Small intestine (tissue), 7 donors: ENCODE measurements around the gene NUTM1. TPM values are rescaled to one million over a fixed set of nuclear protein-coding genes. Genes with fewer than 3 reads are reported as not detected.
A peak's percentile ranks its signal among the peaks of the same experiment; 100 is the strongest.

Source experiments
- DNase-seq, 2 donors: peaks; one replicate each; pipeline versions ENCODE4 v3.0.0 to v3.0.0-alpha.2; 2013
- FAIRE-seq: peaks from 2 replicates; lab custom pipeline; 2012; peaks lifted over from hg19 to GRCh38; lab: Jason Lieb, UNC
- H3K27ac ChIP-seq, 3 donors: one replicate each; pipeline ENCODE4 v1.5.1; 2013; ENCODE audit warnings: low read length in 2 of 3, mild to moderate bottlenecking in 2 of 3, control low read depth in 1 of 3, inconsistent platforms in 1 of 3, low read depth in 1 of 3, moderate library complexity in 1 of 3
- H3K27me3 ChIP-seq, 3 donors: one replicate each; pipeline ENCODE4 v1.6.1; 2013; ENCODE audit warnings: low read length in 3 of 3, inconsistent platforms in 1 of 3; ENCODE audit not compliant: control insufficient read depth in 3 of 3, insufficient read depth in 3 of 3
- H3K36me3 ChIP-seq, 3 donors: one replicate each; pipeline ENCODE4 v1.6.1; 2013; ENCODE audit warnings: low read length in 3 of 3, inconsistent platforms in 1 of 3, low read depth in 1 of 3, mild to moderate bottlenecking in 1 of 3, moderate library complexity in 1 of 3; ENCODE audit not compliant: control insufficient read depth in 3 of 3, insufficient read depth in 2 of 3
- H3K4me1 ChIP-seq, 3 donors: one replicate each; pipeline ENCODE4 v1.6.1; 2013; ENCODE audit warnings: low read length in 2 of 3, inconsistent platforms in 1 of 3, low read depth in 1 of 3, mild to moderate bottlenecking in 1 of 3, moderate library complexity in 1 of 3; ENCODE audit not compliant: control insufficient read depth in 3 of 3, insufficient read depth in 2 of 3
- H3K4me3 ChIP-seq, 3 donors: one replicate each; pipeline ENCODE4 v1.5.1; 2013; ENCODE audit warnings: low read length in 3 of 3, control low read depth in 1 of 3, inconsistent platforms in 1 of 3, low read depth in 1 of 3, mild to moderate bottlenecking in 1 of 3, moderate library complexity in 1 of 3
- H3K9me3 ChIP-seq, 2 donors: one replicate each; pipeline ENCODE4 v1.6.1; 2013; ENCODE audit warnings: low read depth in 1 of 2, low read length in 1 of 2; ENCODE audit not compliant: control insufficient read depth in 2 of 2, insufficient read depth in 1 of 2
- WGBS, 3 donors: extraction: QIAGEN DNeasy Blood & Tissue Kit; methylation state at CpG; one replicate each; pipeline ENCODE4 v1.1.7; 2013; 5-methylcytosine and 5-hydroxymethylcytosine counted together
- polyA plus RNA-seq, 4 donors: library from polyadenylated mRNA; stranded (reverse) in 3 of 4; unstranded in 1 of 4; fragments of 200-250 nt in 3 of 4; fragments of 120-200 nt in 1 of 4; gene quantifications; one replicate each; pipeline versions ENCODE4 v1.2.1 to v1.2.3, GENCODE V29; 2013
- donor health status: healthy with polysubstance abuse.
- donor health status: control.
- donor health status: control.
- donor health status: Bipolar disorder and iron deficiency.
- donor health status: healthy.

The NUTM1 gene
- polyA plus RNA-seq, 4 donors, result 0.01 to 0.18 TPM; not detected in 2

DNA sequence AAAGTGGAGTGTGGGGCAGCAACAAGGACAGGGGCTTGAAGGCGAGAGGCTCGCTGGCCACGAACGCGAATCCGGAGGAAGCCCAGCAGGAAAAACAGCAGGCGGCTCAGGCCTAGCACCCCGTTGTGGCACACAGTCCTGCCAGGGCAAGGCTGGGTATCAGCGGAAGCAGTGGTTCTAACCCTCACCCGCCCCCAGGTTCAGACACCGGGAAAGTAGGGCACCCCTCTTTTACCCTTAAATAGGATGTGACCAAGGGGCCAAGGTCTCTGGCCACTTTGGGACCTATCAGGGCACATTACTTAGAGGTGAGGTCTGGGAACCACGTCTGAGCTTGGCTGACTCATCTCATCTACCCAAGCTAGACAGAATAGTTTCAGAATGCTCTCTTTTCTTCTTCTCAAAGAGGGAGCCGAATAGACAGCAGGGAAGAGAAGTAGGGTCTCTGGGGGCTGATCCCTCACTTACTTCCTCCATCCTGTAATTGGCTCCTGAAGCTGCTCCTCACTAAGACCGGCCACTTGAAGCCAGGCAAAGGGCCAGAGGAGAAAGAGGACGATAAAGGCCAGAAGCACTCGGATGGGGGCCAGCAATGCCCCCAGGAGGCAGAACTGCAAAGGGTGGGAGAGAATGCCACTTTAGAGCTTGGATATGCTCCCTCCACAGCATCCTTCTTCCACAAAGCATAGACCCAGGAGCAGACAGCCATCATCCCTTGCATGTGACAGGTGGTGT lies 22.1 kb downstream of the NUTM1 start:
- Histone ChIP-seq H3K36me3 (peaks cover 0 to 32% (median 2%) of the 10 kb centered on the region in 3 donors), H3K9me3 (no peaks in the 10 kb centered on the region), H3K27me3 (no peaks in the 10 kb centered on the region), H3K4me3 (peak overlapping the region in 2 of 3 donors; percentile 90 to 91), H3K27ac (peak overlapping the region; percentile 41 to 83 (median 46)), H3K4me1 (peaks cover 0 to 29% (median 3%) of the 10 kb centered on the region in 3 donors)
- DNase-seq, result no peak
- 77 to 85% (median 79%) methylated on average over 16 of the region's 16 CpGs for WGBS, 3 donors
- FAIRE-seq, result no peak

DNA sequence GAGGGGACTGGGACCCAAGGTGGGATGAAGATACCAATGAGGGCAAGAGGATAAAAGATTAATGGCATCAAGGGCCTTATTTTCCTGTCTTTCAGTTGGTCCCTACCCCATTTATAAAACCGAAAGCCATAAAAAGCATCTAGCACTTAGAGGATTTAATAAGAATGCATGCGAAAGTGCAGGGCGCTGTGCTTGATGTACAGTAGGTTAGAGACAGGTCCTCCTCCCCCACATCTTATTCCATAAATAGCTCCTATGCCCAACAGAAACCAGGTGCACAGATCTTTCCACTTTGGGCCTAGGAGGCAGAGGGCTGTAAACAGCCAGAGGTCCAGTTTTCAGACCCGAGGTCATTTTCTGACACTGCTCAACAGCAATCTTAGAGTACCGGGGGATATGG lies 22.7 kb downstream of the NUTM1 start:
- WGBS, 3 donors, result 10 to 25% (median 15%) methylated on average over 5 of the region's 5 CpGs
- FAIRE-seq (no peak), DNase-seq (no peak)
- Histone ChIP-seq H3K9me3 (no peaks in the 10 kb centered on the region), H3K27me3 (no peaks in the 10 kb centered on the region), H3K36me3 (peaks cover 0 to 28% (median 2%) of the 10 kb centered on the region in 3 donors), H3K4me3 (peak overlapping the region in 2 of 3 donors; percentile 90 to 91), H3K4me1 (peaks cover 0 to 29% (median 3%) of the 10 kb centered on the region in 3 donors), H3K27ac (peak overlapping the region; percentile 46 to 83 (median 75))

DNA sequence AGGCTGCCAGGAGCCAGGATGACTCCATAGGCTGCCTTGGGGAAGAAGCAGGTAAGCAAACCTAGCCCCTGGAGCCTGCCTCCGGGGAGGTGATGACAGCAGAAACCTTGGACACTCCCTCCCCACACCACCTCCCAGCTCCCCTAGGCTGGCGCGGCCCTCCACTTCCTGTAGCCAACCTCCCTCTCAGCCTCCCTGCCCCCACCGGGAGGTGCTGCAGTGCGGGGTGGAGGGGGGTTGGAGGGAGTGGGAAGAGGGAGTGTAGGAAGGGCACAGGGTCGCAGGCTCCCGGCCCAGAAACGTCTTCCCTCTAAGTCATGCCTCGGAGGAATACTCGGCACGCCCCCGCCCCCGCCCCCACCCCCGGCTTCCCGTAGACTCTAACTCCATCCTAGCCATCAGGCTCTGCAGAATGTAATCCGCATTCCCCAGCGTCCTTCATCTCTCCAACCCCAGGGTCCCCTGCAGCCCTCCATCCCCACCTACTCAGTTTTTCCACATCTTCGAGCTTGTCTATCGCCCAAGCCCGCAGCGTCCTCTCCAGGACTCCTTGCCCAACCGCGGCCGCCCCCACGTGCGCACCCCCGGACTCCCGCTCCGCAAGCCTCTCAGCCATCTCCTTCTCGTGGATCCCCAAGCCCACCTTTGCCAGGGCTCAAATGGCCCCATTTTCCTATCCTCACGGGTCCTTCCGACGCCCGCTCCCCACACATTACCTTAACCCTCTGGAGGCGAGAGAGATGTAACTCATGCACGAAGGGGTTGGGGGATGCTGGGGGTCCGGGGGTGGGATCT lies 23.4 kb downstream of the NUTM1 start:
- Histone ChIP-seq H3K4me3 (peak overlapping the region; percentile 74 to 91 (median 90)), H3K27me3 (no peaks in the 10 kb centered on the region), H3K36me3 (peaks cover 0 to 24% (median 0%) of the 10 kb centered on the region in 3 donors), H3K9me3 (no peaks in the 10 kb centered on the region), H3K27ac (peak overlapping the region; percentile 72 to 83 (median 75)), H3K4me1 (peaks cover 0 to 29% (median 3%) of the 10 kb centered on the region in 3 donors)
- DNase-seq, result peak; percentile 86 to 89
- 0 to 1% (median 0%) methylated on average over 30 to 37 of the region's 37 CpGs for WGBS, 3 donors
- FAIRE-seq, result no peak

DNA sequence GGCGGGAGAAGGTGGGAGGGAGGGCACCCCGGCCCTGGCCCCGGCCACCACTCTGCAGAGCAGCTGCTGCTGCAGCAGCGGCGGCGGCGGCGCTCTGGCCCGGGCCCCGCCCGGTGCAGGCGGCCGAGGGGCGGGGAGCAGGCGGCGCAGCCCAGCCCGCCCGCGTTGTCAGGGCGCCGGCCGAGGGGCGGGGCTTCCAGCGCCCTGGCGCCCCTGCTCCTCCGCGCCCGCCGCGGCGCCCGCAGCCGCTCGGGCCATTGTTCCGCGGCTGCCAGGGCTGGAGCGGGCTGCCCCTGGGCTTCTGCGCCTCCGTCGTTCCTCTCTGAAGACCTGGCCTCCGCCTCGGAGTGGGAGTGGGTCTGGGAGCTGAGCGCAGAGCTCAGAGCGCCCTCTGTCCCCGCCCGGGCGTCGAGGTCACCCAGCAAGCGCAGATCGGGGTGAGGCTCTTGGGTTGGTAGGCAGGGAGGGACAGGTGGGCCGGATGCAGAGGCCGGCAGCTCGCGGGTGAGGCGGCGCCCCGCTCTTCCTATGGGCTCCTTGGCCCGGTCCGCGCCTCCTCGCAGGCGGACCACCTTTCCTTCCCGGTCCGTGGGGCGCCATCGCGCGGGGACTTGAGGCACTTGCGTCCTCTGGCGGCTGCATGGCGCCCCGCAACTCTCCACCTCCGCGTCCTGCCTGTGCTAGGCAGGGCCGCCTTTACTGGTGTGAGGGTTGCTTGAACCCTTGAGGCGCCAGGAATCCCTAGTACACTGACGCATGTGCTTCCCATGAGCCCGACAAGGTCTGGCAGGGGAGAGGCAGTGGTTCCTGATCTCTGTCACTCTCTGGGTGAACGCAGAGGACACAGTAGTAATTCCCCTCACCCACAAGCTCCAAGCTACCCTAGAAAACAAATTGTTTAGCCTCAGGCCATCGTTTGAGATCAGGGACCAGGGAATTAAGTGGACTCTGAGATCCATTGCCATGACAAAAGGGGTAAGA lies 24.3 kb downstream of the NUTM1 start, which contains the start of gene LPCAT4:
LPCAT4 (minus strand) TSS at position 96 of the 981 bp plus-strand sequence. CDS start 96 bp downstream, outside the sequence.
- H3K9me3 ChIP-seq, result no peaks in the 10 kb centered on the region
- 0 to 1% (median 0%) methylated on average over 43 to 80 of the region's 80 CpGs for WGBS, 3 donors
- FAIRE-seq (no peak), DNase-seq (peak; percentile 93 to 96)
- peaks cover 0 to 19% (median 0%) of the 10 kb centered on the region in 3 donors for H3K36me3 ChIP-seq
- no peaks in the 10 kb centered on the region for H3K27me3 ChIP-seq
- peak within 1 kb of the TSS; percentile 98 to 100 (median 99) for H3K27ac ChIP-seq
- H3K4me3 ChIP-seq, result peak within 1 kb of the TSS; percentile 74 to 95 (median 90)
- H3K4me1 ChIP-seq, result peaks cover 0 to 25% (median 3%) of the 10 kb centered on the region in 3 donors

DNA sequence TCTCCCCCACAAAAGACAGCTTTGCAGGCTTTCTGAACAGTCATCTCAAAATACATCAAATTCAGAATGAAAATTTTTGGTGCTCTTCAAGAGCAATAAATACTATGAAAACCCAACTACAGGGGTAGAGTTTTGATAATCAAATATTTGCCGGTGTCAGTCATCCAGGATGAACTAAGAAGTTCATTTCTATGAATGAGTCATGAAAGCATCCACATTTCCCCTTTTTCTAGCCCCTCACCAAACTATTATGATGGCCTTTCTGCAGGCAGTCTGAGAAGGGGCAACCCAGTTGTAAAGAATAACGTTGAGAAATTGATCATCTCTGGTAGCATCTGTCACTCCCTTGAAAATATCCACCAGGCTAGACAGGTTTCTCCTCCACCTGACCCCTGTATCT lies 27.0 kb downstream of the NUTM1 start:
- H3K27me3 ChIP-seq, result no peaks in the 10 kb centered on the region
- WGBS, 3 donors, result 38 to 66% (median 63%) methylated on average over 2 of the region's 2 CpGs
- no peak for DNase-seq
- H3K4me1 ChIP-seq, result peaks cover 0 to 11% (median 3%) of the 10 kb centered on the region in 3 donors
- H3K27ac ChIP-seq, result no peak overlapping the region
- H3K9me3 ChIP-seq, result no peaks in the 10 kb centered on the region
- peaks cover 0 to under 1% (median 0%) of the 10 kb centered on the region in 3 donors for H3K36me3 ChIP-seq
- no peak for FAIRE-seq
- H3K4me3 ChIP-seq, result no peak overlapping the region

DNA sequence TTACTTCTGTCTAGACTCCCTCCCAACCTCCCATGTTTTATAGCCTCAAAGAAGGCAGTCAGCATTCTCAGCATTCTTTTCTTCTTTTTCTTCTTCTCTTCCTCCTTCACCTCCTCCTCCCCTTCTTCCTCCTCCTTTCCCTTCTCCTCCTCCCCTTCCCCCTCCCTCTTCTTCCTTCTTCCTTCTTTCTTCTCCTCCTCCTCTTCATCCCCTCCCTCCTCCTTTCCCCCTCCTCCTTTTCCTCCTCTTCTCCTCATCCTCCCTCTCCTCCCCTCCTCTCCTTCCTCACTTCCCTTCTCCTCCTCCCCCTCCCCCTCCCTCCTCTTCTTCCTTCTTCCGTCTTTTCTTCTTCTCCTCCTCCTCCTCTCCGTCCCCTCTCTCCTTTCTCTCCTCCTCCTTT lies 27.5 kb downstream of the NUTM1 start:
- peaks cover 0 to 6% (median 3%) of the 10 kb centered on the region in 3 donors for H3K4me1 ChIP-seq
- WGBS, 3 donors, result 37 to 70% (median 67%) methylated on average over 2 of the region's 2 CpGs
- no peak overlapping the region for H3K4me3 ChIP-seq
- no peaks in the 10 kb centered on the region for H3K9me3 ChIP-seq
- DNase-seq, result no peak
- H3K27ac ChIP-seq, result no peak overlapping the region
- H3K36me3 ChIP-seq, result no peaks in the 10 kb centered on the region
- FAIRE-seq, result no peak
- no peaks in the 10 kb centered on the region for H3K27me3 ChIP-seq

DNA sequence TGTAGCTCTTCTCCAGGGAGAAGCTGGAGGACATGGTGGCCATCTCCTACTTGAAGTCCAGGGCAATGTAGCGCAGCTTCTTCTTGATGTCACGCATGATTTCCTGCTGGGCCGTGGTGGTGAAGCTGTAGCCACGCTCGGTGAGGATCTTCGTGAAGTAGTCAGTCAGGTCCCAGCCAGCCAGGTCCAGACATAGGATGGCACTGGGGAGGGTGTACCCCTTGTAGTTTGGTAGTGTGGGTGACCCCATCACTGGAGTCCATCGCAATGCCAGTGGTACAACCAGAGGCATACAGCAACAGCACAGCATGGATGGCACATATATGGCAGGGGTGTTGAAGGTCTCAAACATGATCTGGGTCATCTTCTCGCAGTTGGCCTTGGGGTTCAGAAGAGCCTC lies 30.8 kb downstream of the NUTM1 start:
- H3K9me3 ChIP-seq, result no peaks in the 10 kb centered on the region
- WGBS, 3 donors, result 67 to 98% (median 74%) methylated on average over 8 of the region's 8 CpGs
- FAIRE-seq (no peak), DNase-seq (no peak)
- H3K4me3 ChIP-seq, result no peak overlapping the region
- no peaks in the 10 kb centered on the region for H3K27me3 ChIP-seq
- no peaks in the 10 kb centered on the region for H3K4me1 ChIP-seq
- H3K36me3 ChIP-seq, result no peaks in the 10 kb centered on the region
- H3K27ac ChIP-seq, result no peak overlapping the region
